Measurements from ENCODE around the gene MRE11.
"Not testable (repeated sequence)": the region's sequence is repeated elsewhere in the genome, so short reads cannot be mapped to it uniquely, and the experiment has no call there.

MRE11 gene

DNA sequence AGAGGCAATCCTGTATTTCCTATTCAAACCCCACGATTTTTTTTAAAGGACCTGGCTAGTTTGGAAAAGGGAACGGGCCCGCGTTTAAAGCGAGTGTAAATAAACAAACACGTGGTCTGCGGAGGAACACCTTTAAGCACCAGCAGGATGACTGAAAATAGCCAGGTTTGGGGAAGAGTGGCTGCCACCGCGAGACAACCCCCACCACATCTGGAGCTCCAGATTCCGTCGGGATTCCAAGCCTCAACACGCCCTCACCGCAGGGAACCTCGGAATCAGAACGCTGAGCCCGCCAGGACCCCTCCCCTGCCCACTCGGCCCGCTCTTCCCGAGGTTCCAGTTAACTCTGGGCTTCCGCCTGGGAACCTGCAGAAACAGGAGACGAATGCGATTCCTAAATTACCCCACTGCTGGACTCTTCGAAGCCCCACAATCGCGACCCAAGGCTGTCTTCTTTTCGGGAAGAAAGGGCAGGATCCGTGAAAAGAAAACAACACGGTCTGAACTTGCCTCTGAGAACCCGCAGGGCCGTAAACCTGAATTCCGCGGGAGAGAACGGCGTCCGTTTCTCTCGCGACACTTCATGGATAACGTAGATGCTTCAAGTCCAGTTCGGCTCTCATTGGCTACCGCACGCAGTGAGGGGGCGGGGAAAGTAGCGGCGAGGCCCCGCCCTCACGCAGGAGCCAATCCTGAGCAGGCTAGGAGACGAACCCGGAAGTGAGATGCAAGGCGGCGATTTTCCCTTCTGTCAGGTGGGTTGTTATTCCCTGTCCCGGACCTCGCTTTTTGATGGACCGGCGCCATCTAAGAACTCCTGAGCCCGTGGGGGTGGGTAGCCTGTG is at the start of gene MRE11, which contains the start of gene ANKRD49:
Gene MRE11, minus strand, starts transcription at position 564 of the 845 bp plus-strand sequence. CDS start 1,043 bp downstream, outside the sequence.
Gene ANKRD49, plus strand, starts transcription at position 704 of the 845 bp plus-strand sequence. CDS start 2,710 bp downstream, outside the sequence.
- peak; percentile 97 for DNase-seq

DNA sequence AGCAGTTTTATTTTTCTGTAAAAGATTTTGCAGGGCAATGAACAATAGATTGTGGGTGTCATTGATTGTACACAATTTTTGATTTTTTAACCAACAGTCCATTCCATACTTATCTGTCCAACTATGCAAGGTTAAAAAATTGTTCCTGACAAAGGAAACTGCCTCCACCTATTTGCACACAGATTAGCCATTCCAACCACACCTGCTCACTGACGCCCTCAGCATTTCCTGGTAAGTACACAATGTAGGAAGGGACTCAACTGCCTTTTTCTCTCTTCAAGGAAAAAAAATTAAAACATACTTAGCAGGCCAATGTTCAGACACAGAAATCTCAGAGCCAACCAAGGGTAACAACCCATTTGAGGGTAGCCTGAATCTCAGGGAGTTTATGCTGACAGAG is 45.8 kb upstream of the MRE11 start:
- no peak for DNase-seq

DNA sequence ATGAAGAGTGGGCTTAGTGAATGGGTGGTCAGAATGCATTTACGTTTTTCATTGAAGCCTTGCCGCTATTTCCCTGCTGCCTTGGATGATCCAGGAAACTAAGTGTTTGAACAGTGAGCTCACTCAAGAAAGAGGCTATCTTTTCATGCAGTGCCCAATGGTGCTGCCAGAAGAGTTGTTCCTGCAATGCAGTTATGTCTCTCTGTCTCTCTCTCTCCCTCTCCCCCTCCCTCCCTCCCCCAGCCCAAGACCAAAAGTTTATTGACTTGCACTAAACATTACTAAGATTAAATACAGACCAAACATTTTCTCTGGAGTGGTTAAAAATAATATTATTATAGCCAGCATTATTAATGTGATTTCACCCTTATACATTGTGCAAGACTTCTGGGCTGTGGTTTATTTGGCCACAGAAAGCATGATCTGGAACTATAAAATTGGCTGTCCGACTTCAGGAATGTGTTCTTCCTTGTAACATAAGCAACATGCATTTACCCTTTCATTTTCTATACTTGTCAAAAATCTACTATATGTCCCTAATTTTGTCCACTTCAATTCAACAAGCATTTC is 43.5 kb upstream of the MRE11 start:
- no peak for DNase-seq

DNA sequence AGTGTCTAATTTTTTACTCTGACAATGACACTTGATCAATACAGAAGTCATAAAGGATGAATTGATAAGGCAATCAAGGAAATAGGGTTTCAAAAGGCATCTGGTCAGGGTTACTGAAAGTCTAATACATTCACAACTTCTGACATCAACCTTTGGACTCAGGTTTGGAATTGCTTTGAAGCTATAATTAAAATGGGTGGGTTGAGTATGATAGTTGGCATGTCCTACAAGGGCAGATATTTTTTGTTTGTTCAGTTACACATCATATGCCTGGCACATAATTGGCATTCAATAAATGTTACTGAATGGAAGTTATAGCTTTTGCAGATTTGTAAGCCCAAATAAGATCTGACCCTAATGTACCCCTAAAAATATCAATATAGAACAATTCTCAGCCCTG is 42.7 kb upstream of the MRE11 start:
- no peak for DNase-seq

DNA sequence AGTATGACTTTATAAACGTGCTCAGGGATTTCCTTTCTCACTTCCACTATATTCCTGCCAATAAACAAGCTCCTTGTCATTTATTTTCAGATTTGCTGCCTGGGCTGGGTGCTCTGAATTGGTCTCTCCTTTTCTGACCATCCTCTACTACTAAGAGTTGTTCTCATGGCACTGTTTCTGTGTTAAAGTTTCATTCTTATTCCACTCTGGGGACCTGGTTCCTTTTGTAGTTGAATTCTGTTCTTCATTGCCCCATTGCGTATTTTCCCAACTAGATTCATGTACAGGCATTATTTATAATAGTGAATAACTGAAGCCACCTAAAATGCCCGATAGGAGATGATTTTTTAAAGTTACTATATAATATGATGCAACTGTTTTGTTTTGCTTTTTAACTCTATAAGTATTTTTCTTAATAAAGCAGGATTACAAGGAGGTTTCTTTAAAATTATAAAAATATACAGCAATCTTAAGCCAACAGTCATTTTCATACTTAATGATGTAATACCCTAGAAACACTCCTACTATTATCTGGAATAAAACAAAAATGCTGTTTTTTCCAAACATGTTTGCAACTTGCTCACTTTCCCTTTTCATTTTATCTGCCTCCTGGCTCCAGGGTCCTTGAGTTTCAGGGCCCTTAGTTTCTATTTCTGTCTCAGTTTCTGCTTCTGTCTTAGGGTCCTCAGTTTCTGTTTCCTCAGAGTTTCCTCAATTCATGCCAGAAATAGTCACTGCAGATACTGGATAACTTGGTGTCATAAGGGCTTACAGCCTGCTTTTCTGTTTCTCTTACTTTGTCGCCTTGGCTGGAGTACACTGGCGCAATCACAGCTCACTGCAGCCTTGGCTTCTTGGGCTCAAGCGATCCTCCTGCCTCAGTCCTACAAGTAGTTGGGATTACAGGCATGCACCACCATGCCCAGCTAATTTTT is 40.3 kb upstream of the MRE11 start:
- DNase-seq, result no peak

DNA sequence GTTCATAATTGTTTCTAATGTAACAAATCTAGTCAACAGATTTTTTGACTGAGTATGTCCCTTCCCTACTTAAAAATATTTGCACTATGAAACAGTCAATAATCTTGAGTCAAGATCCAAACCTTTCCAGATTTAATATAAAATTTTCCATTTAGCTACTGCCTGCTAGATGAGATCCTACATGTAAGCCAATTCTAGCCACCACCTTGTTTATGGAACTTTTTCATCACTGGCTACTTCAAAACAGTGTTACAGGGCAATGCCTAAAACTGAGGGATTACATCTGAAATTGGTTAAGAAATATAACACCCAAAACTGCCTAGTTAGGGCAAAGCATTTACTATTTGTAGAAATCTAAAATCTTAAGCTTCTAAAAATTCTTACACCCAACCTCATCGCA is 39.6 kb upstream of the MRE11 start:
- no peak for DNase-seq

DNA sequence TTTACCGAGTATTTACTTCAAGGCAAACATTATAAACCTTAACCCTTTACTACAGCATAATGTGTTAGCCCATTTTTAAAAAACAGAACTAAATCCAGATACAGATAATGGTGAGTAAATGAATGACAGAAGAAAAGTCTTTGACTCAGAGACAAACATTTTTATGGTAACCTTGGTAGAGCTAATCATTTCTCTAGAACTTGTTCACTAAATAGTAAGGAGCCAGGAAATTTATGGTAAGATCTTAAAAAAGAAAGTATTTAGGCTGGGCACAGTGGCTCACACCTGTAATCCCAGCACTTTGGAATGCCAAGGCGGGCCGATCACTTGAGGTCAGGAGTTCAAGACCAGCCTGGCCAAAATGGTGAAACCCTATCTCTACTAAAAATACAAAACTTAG is 38.6 kb upstream of the MRE11 start:
- no peak for DNase-seq

DNA sequence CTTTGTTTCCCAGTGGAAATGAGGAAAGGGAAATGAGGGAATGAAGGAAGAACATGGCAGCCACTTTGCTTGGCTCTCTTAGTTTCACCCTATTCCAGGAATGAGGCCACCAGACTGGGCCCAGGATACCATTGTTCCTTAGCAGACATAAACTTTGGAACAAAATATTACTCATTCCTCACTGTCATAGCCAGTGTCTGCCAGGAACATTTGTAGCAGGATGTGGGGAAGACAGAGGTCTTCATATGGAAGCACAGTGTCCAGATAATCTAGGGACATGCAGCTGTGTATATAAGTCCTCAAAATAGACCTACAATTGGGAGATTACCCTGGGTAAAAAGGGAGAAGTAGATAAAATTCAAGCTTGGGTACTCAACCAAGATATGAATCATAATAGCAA is 34.9 kb upstream of the MRE11 start:
- no peak for DNase-seq

DNA sequence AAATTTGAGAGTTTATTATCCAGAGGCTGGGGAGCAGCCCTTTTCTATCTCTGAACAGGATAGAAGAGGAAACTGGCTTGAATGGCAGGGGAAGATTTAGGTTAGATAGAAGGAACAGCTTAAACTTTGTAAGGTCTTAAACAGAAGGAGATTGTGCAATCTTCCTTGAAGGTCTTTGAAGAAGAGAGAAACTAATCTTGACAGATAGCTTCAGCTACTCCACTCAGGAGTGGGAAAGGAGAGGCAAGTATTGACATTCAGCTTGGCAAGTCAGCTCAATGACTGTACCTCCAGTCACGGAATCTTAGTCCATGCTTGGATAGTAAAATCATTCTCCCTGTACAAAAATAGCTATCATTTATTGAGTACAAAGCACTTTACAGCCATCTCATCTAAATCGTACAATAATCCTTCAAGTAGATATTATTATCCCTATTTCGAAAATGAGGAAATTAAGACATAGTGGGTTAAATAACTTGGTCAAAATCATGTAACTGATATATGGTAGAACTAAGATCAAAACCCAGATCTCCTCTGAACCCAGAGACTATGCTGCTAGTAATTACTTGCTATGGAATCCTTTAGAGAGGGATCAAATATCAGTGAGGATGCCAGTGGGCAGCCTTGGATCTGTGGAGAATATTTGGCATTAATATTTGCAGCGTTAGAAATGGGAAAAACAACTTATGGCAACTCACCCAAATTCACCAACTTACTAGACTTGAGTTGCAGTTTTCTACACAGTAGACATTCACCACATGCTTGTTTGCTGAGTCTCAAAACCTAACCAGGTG is 33.2 kb upstream of the MRE11 start:
- no peak for DNase-seq

DNA sequence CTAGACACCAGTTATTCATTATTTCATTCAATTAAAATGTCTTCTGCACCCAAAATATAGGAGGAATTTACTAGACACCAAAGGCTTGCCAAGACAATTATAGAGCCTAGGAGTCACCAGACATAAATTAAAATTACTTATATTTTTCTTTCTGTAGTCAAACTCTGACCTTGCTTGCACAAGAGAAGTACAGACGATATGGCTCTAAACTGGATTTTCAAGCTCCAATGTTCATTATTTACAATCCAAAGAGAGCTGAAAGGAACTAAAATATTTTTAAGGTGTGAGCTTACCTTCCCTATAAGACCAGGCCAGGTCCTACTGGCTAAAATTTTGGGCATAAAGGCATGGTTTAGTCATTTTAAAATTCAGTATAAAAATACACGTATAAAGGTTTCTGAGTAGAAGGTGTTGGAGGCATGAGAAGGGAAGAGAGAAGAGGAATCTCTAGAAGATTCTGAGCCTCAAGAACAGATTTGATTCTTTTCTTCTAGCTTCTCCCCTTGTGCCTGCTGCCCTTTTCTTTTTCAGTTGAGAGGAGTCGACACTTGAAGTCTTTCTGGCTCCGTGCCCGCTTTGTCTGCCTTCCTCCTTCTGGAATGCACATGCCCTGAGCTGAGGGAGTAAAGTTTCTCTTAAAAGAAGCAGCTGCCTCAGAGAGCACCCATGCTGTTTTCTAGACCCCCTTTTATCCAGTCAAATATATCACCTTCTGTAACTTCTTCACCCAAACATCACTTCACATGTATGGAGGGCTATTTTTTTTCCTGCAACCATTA is 32.1 kb upstream of the MRE11 start:
- DNase-seq, result no peak

DNA sequence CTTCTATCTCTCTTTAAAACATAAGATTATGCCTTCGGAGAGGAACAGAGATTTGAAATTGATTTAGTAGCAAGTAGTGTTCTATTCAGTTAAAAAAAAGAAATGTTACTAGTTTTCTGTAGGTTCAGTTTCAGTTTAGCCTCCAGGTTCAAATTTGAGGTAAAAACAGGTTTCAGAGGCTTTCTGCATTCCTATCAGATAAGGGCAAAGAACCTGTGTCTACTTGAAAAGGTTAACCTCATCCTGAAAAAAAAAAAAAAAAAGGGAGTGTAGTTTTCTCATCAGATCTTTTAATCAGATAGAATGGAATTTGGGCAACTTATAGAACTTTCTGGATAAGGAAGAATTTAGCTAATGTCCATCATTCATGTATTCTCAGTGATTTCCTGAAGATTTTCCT is 30.7 kb upstream of the MRE11 start:
- DNase-seq, result no peak

DNA sequence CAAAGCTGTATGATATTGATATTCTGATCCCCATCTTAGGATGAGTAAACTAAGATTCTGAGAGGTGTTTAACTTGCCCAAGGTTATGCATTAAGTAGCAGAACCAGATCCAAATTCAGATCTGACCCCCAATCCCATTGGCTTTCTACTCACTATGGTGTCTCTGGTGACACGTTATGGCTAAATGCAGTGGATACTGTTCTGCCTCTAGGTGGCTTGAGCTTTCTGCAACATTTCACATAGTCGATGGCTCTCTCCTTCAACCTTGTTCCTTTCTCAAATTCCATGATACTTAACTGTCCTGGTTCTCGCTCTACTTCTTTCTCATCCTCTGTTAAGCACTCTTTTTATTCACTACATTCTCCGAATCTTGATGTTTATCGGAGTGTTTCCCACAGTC is 28.0 kb upstream of the MRE11 start:
- no peak for DNase-seq

DNA sequence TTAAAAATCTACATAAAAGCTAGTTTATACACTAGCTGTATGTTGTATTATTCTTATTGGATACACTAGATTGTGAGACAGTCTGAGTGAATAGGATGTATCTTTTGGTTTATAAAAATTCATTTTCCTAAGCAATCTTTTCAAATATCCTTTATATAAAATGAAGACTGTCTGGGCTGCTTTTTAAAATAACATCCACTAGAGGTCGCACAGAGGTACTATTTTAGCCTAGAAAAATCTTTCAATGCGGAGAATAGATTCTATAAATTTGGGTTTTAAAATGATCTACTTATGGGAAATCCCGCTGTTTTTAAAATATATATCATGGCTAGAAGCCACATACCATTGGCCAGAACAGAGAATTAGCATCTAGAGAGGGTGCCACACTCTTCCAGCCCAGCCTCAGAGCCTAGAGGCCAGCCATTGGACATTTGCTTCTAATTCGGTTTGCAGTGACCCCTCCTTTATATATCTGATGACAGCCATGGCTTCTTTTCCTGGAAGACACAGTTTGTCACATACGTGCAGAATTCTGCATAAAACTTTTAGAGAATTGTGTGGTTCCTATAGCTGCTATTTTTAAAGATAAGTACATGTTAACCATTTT is 25.9 kb upstream of the MRE11 start:
- no peak for DNase-seq

DNA sequence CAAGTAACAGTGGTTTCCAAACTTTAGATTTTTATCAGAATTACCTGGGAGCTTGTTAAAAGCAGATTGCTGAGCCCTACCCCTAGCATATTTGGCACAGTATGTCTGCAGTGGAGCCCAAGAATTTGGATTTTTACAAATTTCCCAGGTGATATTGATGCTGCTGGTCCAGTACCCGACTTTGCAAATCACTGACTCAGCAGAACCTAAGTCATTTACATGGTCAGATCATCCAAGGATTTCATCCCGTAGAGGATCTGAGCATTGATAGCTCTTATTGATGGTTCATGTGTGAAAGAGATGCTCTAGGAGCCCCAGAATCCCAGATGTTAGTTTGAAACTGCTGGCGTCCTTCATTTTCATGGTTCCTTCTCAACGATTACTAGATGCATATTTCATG is 24.7 kb upstream of the MRE11 start:
- DNase-seq, result no peak

DNA sequence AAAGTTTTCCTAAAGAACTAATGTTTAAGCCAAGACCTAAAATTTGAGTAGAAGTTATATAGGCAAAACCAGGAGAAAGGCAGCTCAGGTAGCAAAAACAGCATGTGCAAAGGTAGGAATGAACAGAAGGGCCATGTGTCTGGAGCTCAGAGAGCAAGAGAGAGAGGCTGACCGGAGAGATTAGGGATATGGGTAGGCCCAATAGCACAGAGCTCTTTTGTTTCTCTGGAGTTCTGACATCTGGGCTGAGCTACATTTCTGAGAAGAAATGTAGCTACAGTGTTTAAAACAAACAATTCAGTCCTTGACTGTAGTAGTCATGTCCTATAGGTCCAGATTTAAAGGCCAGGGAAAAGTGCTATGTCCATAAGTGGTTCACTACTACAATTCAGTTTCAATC is 23.1 kb upstream of the MRE11 start:
- DNase-seq, result no peak

DNA sequence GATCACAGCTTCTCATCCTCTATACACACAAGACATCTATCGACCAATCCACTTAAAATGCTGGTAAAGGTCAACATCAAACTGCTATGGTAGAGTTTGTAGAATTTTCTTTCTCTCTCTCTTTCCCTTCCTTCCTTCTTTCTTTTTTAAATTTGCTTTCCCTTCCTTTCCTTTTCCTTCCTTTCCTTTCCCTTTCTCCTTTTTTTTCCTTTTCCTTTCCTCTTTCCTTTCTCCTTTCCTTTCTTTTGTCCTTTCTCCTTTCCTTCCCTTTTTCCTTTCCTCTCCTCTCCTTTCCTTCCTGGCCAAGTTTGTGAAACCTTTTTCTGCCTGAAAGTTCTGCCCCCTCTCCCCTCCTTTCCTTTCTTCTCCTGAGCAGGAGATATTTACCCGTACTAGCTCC is 21.8 kb upstream of the MRE11 start:
- no peak for DNase-seq

DNA sequence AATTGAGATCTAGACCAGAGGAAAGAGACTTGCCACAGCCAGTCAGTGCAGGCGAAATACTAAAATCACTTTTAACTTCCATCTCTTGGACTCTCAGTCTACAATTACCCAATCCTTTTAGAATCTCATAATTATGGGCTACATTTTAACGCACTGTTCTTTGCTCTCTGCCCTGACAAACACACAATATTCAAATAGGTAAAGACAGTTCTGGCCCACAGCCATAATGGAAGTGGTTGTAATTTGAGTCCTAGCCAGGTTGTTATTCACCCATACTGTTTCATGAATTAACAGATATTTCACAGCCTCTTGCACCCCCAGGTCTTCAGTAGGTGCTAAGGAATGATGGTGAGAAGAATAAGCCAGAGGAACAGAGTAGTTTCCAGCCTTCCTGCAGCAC is 19.4 kb upstream of the MRE11 start:
- no peak for DNase-seq

DNA sequence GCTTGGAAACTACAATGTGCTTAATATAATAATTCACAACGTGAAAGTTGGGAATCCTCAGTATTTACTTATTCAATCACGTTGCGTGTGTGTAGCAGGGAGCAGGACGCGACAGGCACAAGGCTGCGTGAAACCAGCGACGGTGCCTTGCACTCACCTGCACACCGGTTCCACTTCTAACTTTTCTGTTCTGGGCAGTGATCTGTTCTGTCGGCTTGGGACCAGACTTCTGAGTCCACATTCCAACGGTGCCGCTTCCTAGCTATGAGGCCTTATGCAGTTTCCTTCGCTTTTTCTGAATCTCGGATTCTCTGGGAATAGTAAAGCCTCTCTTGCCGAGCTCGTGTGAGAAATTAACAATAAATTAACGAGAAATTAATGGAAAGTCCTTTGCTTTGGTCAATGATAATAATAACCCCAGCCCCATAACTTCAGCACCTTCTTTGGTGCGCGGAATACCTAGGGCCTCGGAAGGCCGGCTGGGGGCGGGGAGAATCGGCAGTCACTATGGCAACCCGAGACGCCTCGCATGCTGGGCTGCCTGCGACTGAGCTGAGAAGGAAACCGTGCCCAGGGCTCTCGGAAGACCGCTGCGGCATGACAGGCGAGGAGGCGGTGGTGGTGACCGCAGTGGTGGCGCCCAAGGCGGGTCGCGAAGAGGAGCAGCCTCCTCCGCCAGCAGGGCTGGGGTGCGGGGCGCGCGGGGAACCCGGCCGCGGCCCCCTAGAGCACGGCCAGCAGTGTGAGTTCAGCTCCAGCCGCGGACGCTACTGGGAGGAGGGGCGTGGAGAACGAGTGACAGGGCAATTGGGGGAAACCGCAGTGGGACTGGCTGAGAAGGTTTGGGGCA is 18.5 kb upstream of the MRE11 start, which contains the start of gene C11orf97:
Gene C11orf97, plus strand, starts transcription at position 530 of the 850 bp plus-strand sequence. Its CDS starts 68 bp downstream, at position 598.
- DNase-seq, result peak; percentile 66

DNA sequence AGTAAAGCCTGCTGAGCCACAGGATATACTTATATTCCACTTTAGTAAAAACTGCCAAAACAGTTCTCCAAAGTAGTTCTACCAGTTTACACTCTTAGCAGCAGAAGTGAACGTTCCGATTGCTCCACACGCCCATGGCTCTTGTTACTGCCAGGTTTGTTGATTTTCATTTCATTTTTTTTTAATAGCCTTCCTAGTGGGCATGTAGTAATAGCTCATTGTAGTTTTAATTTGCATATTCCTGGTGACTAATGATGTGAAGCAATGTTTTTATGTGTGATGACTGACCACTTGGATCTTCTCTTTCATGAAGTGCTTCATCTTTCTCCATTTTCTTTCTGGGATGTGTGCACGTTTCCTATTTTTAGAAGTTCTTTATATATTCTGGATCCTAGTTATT is 13.8 kb upstream of the MRE11 start:
- no peak for DNase-seq

DNA sequence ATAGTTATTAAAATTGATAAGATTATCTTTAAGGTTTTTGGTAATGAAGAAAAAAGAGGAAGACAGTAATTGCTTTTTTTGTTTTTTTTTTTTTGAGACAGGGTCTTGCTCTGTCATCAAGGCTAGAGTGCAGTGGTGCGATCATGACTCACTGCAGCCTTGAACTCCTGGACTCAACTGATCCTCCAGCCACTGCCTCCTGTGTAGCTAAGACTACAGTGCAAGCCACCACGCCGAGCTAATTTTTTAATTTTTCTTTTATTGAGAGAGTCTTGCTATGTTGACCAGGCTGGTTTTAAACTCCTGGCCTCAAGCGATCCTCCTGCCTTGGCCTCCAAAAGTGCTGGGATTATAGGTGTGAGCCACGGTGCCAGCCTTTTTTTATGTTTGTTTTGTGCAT is 12.9 kb upstream of the MRE11 start:
- DNase-seq, result not testable (repeated sequence)

All from CD4-positive, alpha-beta T cell treated with Interleukin-15 for 1 hour (primary cell).